SIG-M5 (cell line): ENCODE results near the gene CENPL.
"Not testable (repeated sequence)": the region's sequence is repeated elsewhere in the genome, so short reads cannot be mapped to it uniquely, and the experiment has no call there.

ENCODE experiments used
- DNase-seq: peaks from one replicate; lab custom pipeline; 2025; lab: John Stamatoyannopoulos, UW

CENPL gene

GRCh38 chr1:173824315-173825081 is at the start of gene CENPL, which contains the start of gene DARS2:
Gene CENPL, minus strand, starts transcription at chr1:173824883. Its CDS starts 13,584 bp downstream, at chr1:173811299.
Gene DARS2, plus strand, starts transcription at chr1:173824673. Its CDS starts 557 bp downstream, at chr1:173825230.
- DNase-seq, result peak; percentile 99

- DNase-seq, result no peak
Observed at GRCh38 chr1:173871500-173871899, 46.8 kb upstream of the CENPL start.

GRCh38 chr1:173871091-173871490 is 46.4 kb upstream of the CENPL start:
- no peak for DNase-seq

- DNase-seq, result no peak
Observed at GRCh38 chr1:173870252-173871075, 45.8 kb upstream of the CENPL start.

GRCh38 chr1:173869021-173869359 is 44.3 kb upstream of the CENPL start:
- DNase-seq, result no peak

- DNase-seq, result peak; percentile 47
Observed at GRCh38 chr1:173868266-173869020, 43.8 kb upstream of the CENPL start, which contains the start of gene ZBTB37. Gene ZBTB37, plus strand, starts transcription at chr1:173868380. Its CDS starts 1,846 bp downstream, at chr1:173870226.

- DNase-seq, result peak; percentile 100
Observed at GRCh38 chr1:173867753-173868265, 43.1 kb upstream of the CENPL start, which contains the start of gene GAS5. Gene GAS5, minus strand, starts transcription at chr1:173867989.

- no peak for DNase-seq
Observed at GRCh38 chr1:173867141-173867752, 42.6 kb upstream of the CENPL start.

GRCh38 chr1:173866413-173867115 is 41.9 kb upstream of the CENPL start:
- DNase-seq, result no peak

- no peak for DNase-seq
Observed at GRCh38 chr1:173865468-173866164, 40.9 kb upstream of the CENPL start.

GRCh38 chr1:173864179-173864867 is 39.6 kb upstream of the CENPL start:
- DNase-seq, result no peak

- no peak for DNase-seq
Observed at GRCh38 chr1:173863224-173864161, 38.8 kb upstream of the CENPL start.

- DNase-seq, result no peak
Observed at GRCh38 chr1:173862769-173863223, 38.1 kb upstream of the CENPL start.

- DNase-seq, result not testable (repeated sequence)
Observed at GRCh38 chr1:173862146-173862768, 37.6 kb upstream of the CENPL start.

GRCh38 chr1:173861731-173862145 is 37.1 kb upstream of the CENPL start:
- DNase-seq, result no peak

GRCh38 chr1:173860065-173860464 is 35.4 kb upstream of the CENPL start:
- no peak for DNase-seq

GRCh38 chr1:173859547-173859946 is 34.9 kb upstream of the CENPL start:
- DNase-seq, result not testable (repeated sequence)
